NCI-H2107 treated with DMSO at 0.1 percent for 48 hours (cell line): ENCODE data around the gene TMEFF2.

Source experiments
- DNase-seq: peaks from one replicate; lab custom pipeline; 2025; ENCODE audit not compliant: unreplicated experiment; lab: John Stamatoyannopoulos, UW

The TMEFF2 gene

GRCh38 chr2:192194866-192195547, at the start of gene TMEFF2:
TMEFF2 (minus strand) TSS chr2:192194933; CDS start chr2:192194524, 409 bp downstream.
- DNase-seq, result peak; percentile 40

GRCh38 chr2:192243488-192243887, 48.8 kb upstream of the TMEFF2 start:
- no peak for DNase-seq

GRCh38 chr2:192236136-192236535, 41.4 kb upstream of the TMEFF2 start:
- no peak for DNase-seq

- peak; percentile 73 for DNase-seq
Observed at GRCh38 chr2:192230889-192231453, 36.2 kb upstream of the TMEFF2 start.

- DNase-seq, result no peak
Observed at GRCh38 chr2:192228685-192229084, 34.0 kb upstream of the TMEFF2 start.

GRCh38 chr2:192218970-192219369, 24.2 kb upstream of the TMEFF2 start:
- DNase-seq, result no peak

GRCh38 chr2:192218377-192218776, 23.6 kb upstream of the TMEFF2 start:
- no peak for DNase-seq

GRCh38 chr2:192216336-192216735, 21.6 kb upstream of the TMEFF2 start:
- DNase-seq, result no peak

GRCh38 chr2:192215096-192215877, 20.6 kb upstream of the TMEFF2 start:
- no peak for DNase-seq

- no peak for DNase-seq
Observed at GRCh38 chr2:192208848-192209247, 14.1 kb upstream of the TMEFF2 start.

- DNase-seq, result no peak
Observed at GRCh38 chr2:192206399-192206798, 11.7 kb upstream of the TMEFF2 start.

- no peak for DNase-seq
Observed at GRCh38 chr2:192203876-192204275, 9.1 kb upstream of the TMEFF2 start.

- no peak for DNase-seq
Observed at GRCh38 chr2:192202373-192202772, 7.6 kb upstream of the TMEFF2 start.

GRCh38 chr2:192201116-192201515, 6.4 kb upstream of the TMEFF2 start:
- no peak for DNase-seq

- no peak for DNase-seq
Observed at GRCh38 chr2:192197357-192197756, 2.6 kb upstream of the TMEFF2 start.

GRCh38 chr2:192196421-192197194, 1.9 kb upstream of the TMEFF2 start:
- DNase-seq, result no peak

GRCh38 chr2:192195548-192196418, 1.1 kb upstream of the TMEFF2 start:
- DNase-seq, result no peak

GRCh38 chr2:192194265-192194865, 368 bp downstream of the TMEFF2 start:
- DNase-seq, result no peak

- peak; percentile 5 for DNase-seq
Observed at GRCh38 chr2:192190474-192190873, 4.3 kb downstream of the TMEFF2 start.

GRCh38 chr2:192186806-192187205, 7.9 kb downstream of the TMEFF2 start:
- no peak for DNase-seq
